ENCODE data around the gene SPOP.

Gene SPOP

GRCh38 chr17:49707608-49708514, 30.0 kb upstream of the SPOP start, which contains the start of gene SLC35B1:
Gene SLC35B1, minus strand, starts transcription at chr17:49707964. Its CDS starts 131 bp downstream, at chr17:49707833.
- ChIA-PET CTCF (interaction anchor here (0.6 to 27.0 kb wide), 32 partner anchors 10 to 350 kb away, joined by 3 to 1118 read pairs (median 5); partner anchors contain the start of genes DLX3, FAM117A and NXPH3), POLR2A (interaction anchor here (1.0 to 1.8 kb wide), 5 partner anchors 56 to 293 kb away, joined by 3 to 5 read pairs (median 4); partner anchors contain the start of gene PHB1)
- H3K4me3 ChIP-seq (ENCODE audit: low read depth, low read length): peak within 1 kb of the TSS; percentile 91
- DNase-seq (ENCODE audit: low read depth, low spot score): peak; percentile 93
- peak; percentile 89 for TF ChIP-seq CTCF (IDR thresholded peaks at IDR 0.05; ENCODE audit: insufficient read depth, low read length, missing control alignments)

GRCh38 chr17:49707246-49707607, 29.3 kb upstream of the SPOP start:
- no peak for TF ChIP-seq CTCF (IDR thresholded peaks at IDR 0.05; ENCODE audit: insufficient read depth, low read length, missing control alignments)
- no peak for DNase-seq (ENCODE audit: low read depth, low spot score)
- peak overlapping the region; percentile 91 for H3K4me3 ChIP-seq (ENCODE audit: low read depth, low read length)
- CTCF ChIA-PET: interaction anchor here (1.4 to 27.0 kb wide), 15 partner anchors 10 to 290 kb away, joined by 3 to 1118 read pairs (median 14); partner anchors contain the start of genes DLX3 and NXPH3
- POLR2A ChIA-PET: interaction anchor here (1.0 to 1.8 kb wide), 4 partner anchors 57 to 292 kb away, joined by 3 to 5 read pairs (median 4); partner anchors contain the start of gene PHB1

- no peak for TF ChIP-seq CTCF (IDR thresholded peaks at IDR 0.05; ENCODE audit: insufficient read depth, low read length, missing control alignments)
- no peak for DNase-seq (ENCODE audit: low read depth, low spot score)
- CTCF ChIA-PET: interaction anchor here (0.7 to 27.0 kb wide), 5 partner anchors 11 to 292 kb away, joined by 3 to 1118 read pairs (median 171); partner anchors contain the start of genes DLX3 and NXPH3
- H3K4me3 ChIP-seq (ENCODE audit: low read depth, low read length): no peak overlapping the region
- POLR2A ChIA-PET: no interaction called here
These were observed 27.4 kb upstream of the SPOP start for GRCh38 chr17:49705254-49705653.

GRCh38 chr17:49703557-49704277, 25.8 kb upstream of the SPOP start:
- TF ChIP-seq CTCF (IDR thresholded peaks at IDR 0.05; ENCODE audit: insufficient read depth, low read length, missing control alignments): peak; percentile 37
- DNase-seq (ENCODE audit: low read depth, low spot score): peak; percentile 3
- no peak overlapping the region for H3K4me3 ChIP-seq (ENCODE audit: low read depth, low read length)
- CTCF ChIA-PET: interaction anchor here (0.7 to 27.0 kb wide), 12 partner anchors 10 to 293 kb away, joined by 3 to 1118 read pairs (median 6); partner anchors contain the start of genes DLX3 and NXPH3
- POLR2A ChIA-PET: no interaction called here

- POLR2A ChIA-PET: no interaction called here
- DNase-seq (ENCODE audit: low read depth, low spot score): no peak
- CTCF ChIA-PET: interaction anchor here (0.6 to 27.0 kb wide), 7 partner anchors 5 to 296 kb away, joined by 3 to 1118 read pairs (median 171); partner anchors contain the start of genes DLX3, NXPH3 and SLC35B1
- H3K4me3 ChIP-seq (ENCODE audit: low read depth, low read length): no peak overlapping the region
- no peak for TF ChIP-seq CTCF (IDR thresholded peaks at IDR 0.05; ENCODE audit: insufficient read depth, low read length, missing control alignments)
These were observed 23.1 kb upstream of the SPOP start for GRCh38 chr17:49700960-49701359.

Data from AG04449 (cell line).